ENCODE measurements around the gene HOXD10. TPM values are rescaled to one million over a fixed set of nuclear protein-coding genes. Genes with fewer than 3 reads are reported as not detected.
A peak's percentile ranks its signal among the peaks of the same experiment; 100 is the strongest.

HOXD10 gene
- total and polyA plus RNA-seq, 4 donors: 0.92 to 15.5 (median 0.98) TPM; not detected in 1

DNA sequence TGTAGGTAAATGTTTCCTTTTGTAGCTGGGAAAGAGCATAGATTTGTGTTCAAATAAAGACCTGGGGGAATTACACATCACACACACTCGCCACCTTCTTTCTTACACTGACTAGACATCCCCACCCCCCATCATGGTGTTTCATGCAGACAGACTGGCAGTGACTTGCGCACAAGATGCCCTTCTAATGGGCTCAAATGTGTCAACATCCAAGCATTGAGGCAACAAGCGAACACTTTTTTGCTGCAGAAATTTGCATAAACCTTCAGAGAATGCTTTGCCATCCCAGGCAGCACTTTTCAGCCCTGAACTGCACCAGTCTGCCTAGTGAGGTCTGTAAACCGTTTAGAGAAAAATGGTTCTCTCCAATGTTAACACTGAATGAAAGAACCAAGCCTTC is 17.5 kb downstream of the HOXD10 start:
- Histone ChIP-seq H3K4me1 (ENCODE audit: control insufficient read depth, insufficient read depth, low read length) (peaks cover 24% of the 10 kb centered on the region), H3K9me3 (ENCODE audit: control insufficient read depth, insufficient read depth, low read length) (no peaks in the 10 kb centered on the region), H3K36me3 (ENCODE audit: control insufficient read depth, insufficient read depth, low read length) (no peaks in the 10 kb centered on the region), H3K27me3 (ENCODE audit: control insufficient read depth, insufficient read depth, low read length) (no peaks in the 10 kb centered on the region), H3K27ac (ENCODE audit: low read depth, low read length) (peak overlapping the region; percentile 83), H3K4me3 (ENCODE audit: low read depth, low read length) (no peak overlapping the region)
- WGBS (ENCODE audit: insufficient coverage): 16% methylated on average over 3 of the region's 4 CpGs
- peak in 2 of 6 donors; percentile 47 to 93 for DNase-seq (ENCODE audit: low read depth in 4 of 6, low spot score in 6 of 6)

DNA sequence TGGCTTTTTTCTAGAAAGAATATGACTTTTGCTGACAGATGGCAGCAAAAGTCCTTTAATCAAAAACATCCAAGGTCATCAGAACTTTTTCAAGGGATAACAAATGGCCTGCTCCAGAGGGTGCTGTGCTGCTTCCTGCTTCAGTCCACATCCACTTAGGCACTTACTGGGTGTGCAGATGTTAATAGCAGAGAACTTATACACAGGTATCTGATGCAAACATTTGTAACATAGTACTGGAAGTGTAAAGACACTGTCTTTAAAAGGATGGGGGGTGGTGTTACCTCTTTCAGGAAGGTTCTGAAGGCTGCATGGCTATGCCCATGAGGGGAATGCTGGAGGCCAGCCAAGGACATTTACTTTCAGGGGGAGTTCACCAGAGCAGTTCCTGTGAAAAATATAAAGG is 18.5 kb downstream of the HOXD10 start:
- Histone ChIP-seq H3K4me1 (ENCODE audit: control insufficient read depth, insufficient read depth, low read length) (peaks cover 20% of the 10 kb centered on the region), H3K36me3 (ENCODE audit: control insufficient read depth, insufficient read depth, low read length) (no peaks in the 10 kb centered on the region), H3K27ac (ENCODE audit: low read depth, low read length) (peak overlapping the region; percentile 83), H3K27me3 (ENCODE audit: control insufficient read depth, insufficient read depth, low read length) (no peaks in the 10 kb centered on the region), H3K4me3 (ENCODE audit: low read depth, low read length) (peak overlapping the region; percentile 84), H3K9me3 (ENCODE audit: control insufficient read depth, insufficient read depth, low read length) (no peaks in the 10 kb centered on the region)
- peak in 1 of 6 donors; percentile 82 for DNase-seq (ENCODE audit: low read depth in 4 of 6, low spot score in 6 of 6)

GRCh38 chr2:176136374-176137251 is 20.0 kb downstream of the HOXD10 start:
- peak overlapping the region; percentile 91 for H3K27ac ChIP-seq (ENCODE audit: low read depth, low read length)
- H3K4me3 ChIP-seq (ENCODE audit: low read depth, low read length): peak overlapping the region; percentile 84
- no peaks in the 10 kb centered on the region for H3K27me3 ChIP-seq (ENCODE audit: control insufficient read depth, insufficient read depth, low read length)
- DNase-seq (ENCODE audit: low read depth in 4 of 6, low spot score in 6 of 6): peak in 4 of 6 donors; percentile 77 to 99 (median 82)
- WGBS (ENCODE audit: insufficient coverage): 0% methylated on average over 62 of the region's 71 CpGs
- H3K4me1 ChIP-seq (ENCODE audit: control insufficient read depth, insufficient read depth, low read length): peaks cover 33% of the 10 kb centered on the region
- peaks cover 7% of the 10 kb centered on the region for H3K36me3 ChIP-seq (ENCODE audit: control insufficient read depth, insufficient read depth, low read length)
- H3K9me3 ChIP-seq (ENCODE audit: control insufficient read depth, insufficient read depth, low read length): no peaks in the 10 kb centered on the region

- no peaks in the 10 kb centered on the region for H3K9me3 ChIP-seq (ENCODE audit: control insufficient read depth, insufficient read depth, low read length)
- peak overlapping the region; percentile 84 for H3K4me3 ChIP-seq (ENCODE audit: low read depth, low read length)
- H3K4me1 ChIP-seq (ENCODE audit: control insufficient read depth, insufficient read depth, low read length): peaks cover 35% of the 10 kb centered on the region
- DNase-seq (ENCODE audit: low read depth in 4 of 6, low spot score in 6 of 6): peak in 1 of 6 donors; percentile 76
- H3K27me3 ChIP-seq (ENCODE audit: control insufficient read depth, insufficient read depth, low read length): no peaks in the 10 kb centered on the region
- peaks cover 7% of the 10 kb centered on the region for H3K36me3 ChIP-seq (ENCODE audit: control insufficient read depth, insufficient read depth, low read length)
- peak overlapping the region; percentile 91 for H3K27ac ChIP-seq (ENCODE audit: low read depth, low read length)
- 6% methylated on average over 2 of the region's 2 CpGs for WGBS (ENCODE audit: insufficient coverage)
Observed at GRCh38 chr2:176137252-176137580, 20.6 kb downstream of the HOXD10 start.

DNA sequence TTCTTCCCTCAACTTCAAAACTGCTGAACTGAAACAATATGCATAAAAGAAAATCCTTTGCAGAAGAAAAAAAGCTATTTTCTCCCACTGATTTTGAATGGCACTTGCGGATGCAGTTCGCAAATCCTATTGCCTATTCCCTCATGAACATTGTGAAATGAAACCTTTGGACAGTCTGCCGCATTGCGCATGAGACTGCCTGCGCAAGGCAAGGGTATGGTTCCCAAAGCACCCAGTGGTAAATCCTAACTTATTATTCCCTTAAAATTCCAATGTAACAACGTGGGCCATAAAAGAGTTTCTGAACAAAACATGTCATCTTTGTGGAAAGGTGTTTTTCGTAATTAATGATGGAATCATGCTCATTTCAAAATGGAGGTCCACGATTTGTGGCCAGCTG is 21.3 kb downstream of the HOXD10 start:
- DNase-seq (ENCODE audit: low read depth in 4 of 6, low spot score in 6 of 6): peak in 2 of 6 donors; percentile 48 to 87
- Histone ChIP-seq H3K4me3 (ENCODE audit: low read depth, low read length) (peak overlapping the region; percentile 84), H3K9me3 (ENCODE audit: control insufficient read depth, insufficient read depth, low read length) (no peaks in the 10 kb centered on the region), H3K27me3 (ENCODE audit: control insufficient read depth, insufficient read depth, low read length) (no peaks in the 10 kb centered on the region), H3K36me3 (ENCODE audit: control insufficient read depth, insufficient read depth, low read length) (peaks cover 7% of the 10 kb centered on the region), H3K4me1 (ENCODE audit: control insufficient read depth, insufficient read depth, low read length) (peaks cover 39% of the 10 kb centered on the region), H3K27ac (ENCODE audit: low read depth, low read length) (peak overlapping the region; percentile 91)
- 21% methylated on average over 5 of the region's 8 CpGs for WGBS (ENCODE audit: insufficient coverage)

- peak in 2 of 6 donors; percentile 47 to 84 for DNase-seq (ENCODE audit: low read depth in 4 of 6, low spot score in 6 of 6)
- Histone ChIP-seq H3K4me3 (ENCODE audit: low read depth, low read length) (peak overlapping the region; percentile 84), H3K4me1 (ENCODE audit: control insufficient read depth, insufficient read depth, low read length) (peaks cover 36% of the 10 kb centered on the region), H3K27ac (ENCODE audit: low read depth, low read length) (peak overlapping the region; percentile 91), H3K36me3 (ENCODE audit: control insufficient read depth, insufficient read depth, low read length) (peaks cover 7% of the 10 kb centered on the region), H3K9me3 (ENCODE audit: control insufficient read depth, insufficient read depth, low read length) (no peaks in the 10 kb centered on the region), H3K27me3 (ENCODE audit: control insufficient read depth, insufficient read depth, low read length) (no peaks in the 10 kb centered on the region)
- 4% methylated on average over 11 of the region's 14 CpGs for WGBS (ENCODE audit: insufficient coverage)
Observed at GRCh38 chr2:176138526-176138922, 21.9 kb downstream of the HOXD10 start.

DNA sequence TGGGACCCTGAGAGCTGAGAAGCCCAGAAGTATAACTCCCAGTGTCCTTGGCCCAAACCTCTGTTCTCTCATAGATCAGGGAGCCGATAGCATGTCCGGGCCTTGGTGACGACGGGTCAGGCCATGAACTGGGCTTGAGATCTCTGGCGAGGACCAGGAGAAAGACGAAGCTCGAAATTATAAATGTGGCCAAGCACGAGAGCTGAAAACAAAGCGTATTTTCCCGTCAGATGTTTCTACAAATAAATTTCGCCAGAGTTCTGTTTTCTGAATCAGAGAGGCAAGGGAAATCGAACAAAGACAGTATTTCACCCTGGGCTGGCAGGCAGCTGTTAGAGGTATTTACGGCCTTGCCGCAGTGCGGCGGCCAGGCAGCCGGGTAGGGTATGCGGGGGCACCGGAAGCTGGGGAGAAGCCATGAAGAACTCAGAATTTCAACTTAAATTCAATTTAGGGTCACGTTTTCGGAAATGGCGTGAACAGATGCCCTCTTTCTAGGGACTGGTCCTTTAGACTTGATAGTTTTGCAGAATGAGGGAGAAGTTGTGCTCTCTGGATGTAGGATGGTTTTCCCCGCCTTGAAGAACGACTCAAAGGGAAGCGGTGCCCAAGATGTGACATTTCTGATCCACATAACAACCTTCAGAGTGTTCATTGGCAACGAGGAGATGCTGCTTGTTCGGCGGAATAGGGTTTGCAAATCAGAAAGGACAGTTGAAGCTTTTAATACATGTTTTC is 22.5 kb downstream of the HOXD10 start:
- no peaks in the 10 kb centered on the region for H3K9me3 ChIP-seq (ENCODE audit: control insufficient read depth, insufficient read depth, low read length)
- peak overlapping the region; percentile 84 for H3K4me3 ChIP-seq (ENCODE audit: low read depth, low read length)
- DNase-seq (ENCODE audit: low read depth in 4 of 6, low spot score in 6 of 6): peak in 2 of 6 donors; percentile 66 to 88
- peaks cover 7% of the 10 kb centered on the region for H3K36me3 ChIP-seq (ENCODE audit: control insufficient read depth, insufficient read depth, low read length)
- H3K27me3 ChIP-seq (ENCODE audit: control insufficient read depth, insufficient read depth, low read length): no peaks in the 10 kb centered on the region
- peaks cover 36% of the 10 kb centered on the region for H3K4me1 ChIP-seq (ENCODE audit: control insufficient read depth, insufficient read depth, low read length)
- peak overlapping the region; percentile 91 for H3K27ac ChIP-seq (ENCODE audit: low read depth, low read length)
- 11% methylated on average over 25 of the region's 28 CpGs for WGBS (ENCODE audit: insufficient coverage)

DNA sequence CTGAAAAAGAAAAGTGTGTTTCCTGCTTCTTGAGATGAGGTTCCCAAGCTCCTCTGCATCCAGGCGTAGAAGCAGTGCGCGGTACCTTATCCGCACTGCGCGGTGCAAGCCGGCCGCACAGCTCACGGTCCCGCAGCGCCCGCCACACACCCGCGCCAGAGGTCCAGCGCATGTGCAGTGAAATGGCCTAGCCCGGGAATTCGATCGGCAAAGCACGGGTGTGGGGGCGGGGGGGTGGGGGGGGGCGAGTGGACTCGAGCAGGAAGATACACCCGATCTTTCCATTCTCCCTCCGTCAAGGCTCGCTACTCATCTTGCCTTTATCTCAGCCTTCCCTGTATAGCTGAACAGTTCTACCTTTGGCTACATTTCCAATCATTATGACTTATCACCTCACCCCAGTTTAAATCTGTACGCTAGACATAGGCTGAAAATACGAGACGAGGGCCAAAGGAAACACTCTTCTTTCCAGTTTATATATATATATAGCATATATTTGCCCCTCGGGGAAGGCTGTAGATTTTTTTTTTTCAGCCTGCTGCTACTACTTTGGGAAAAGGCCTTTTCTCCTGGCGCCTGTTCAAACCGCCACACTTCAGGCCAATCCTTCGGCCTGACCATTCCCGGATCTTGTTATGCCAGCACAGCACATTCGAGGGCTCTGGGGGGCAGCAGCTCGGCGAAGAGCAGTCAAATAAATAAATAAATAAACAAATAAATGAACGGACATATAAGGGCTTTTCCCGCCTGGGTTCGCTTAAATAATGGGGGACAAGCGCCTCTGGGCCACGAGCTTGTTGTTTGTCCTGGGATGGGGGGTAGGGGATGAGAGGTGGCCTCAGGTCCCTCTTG is 23.3 kb downstream of the HOXD10 start:
- 7% methylated on average over 15 of the region's 41 CpGs for WGBS (ENCODE audit: insufficient coverage)
- Histone ChIP-seq H3K4me1 (ENCODE audit: control insufficient read depth, insufficient read depth, low read length) (peaks cover 32% of the 10 kb centered on the region), H3K27me3 (ENCODE audit: control insufficient read depth, insufficient read depth, low read length) (no peaks in the 10 kb centered on the region), H3K27ac (ENCODE audit: low read depth, low read length) (peak overlapping the region; percentile 91), H3K9me3 (ENCODE audit: control insufficient read depth, insufficient read depth, low read length) (no peaks in the 10 kb centered on the region), H3K4me3 (ENCODE audit: low read depth, low read length) (peak overlapping the region; percentile 84), H3K36me3 (ENCODE audit: control insufficient read depth, insufficient read depth, low read length) (peaks cover 7% of the 10 kb centered on the region)
- DNase-seq (ENCODE audit: low read depth in 4 of 6, low spot score in 6 of 6): peak in 2 of 6 donors; percentile 77 to 84
